Stimulated activated CD4-positive, alpha-beta T cell treated with anti-CD3 and anti-CD28 coated beads, Interleukin-2, amount 100 ng/mL, for 24 hours (primary cell): ENCODE measurements around the gene OR13C4.
"Not testable (repeated sequence)": the region's sequence is repeated elsewhere in the genome, so short reads cannot be mapped to it uniquely, and the experiment has no call there.

Experiments used
- DNase-seq, 2 donors: peaks; one replicate each; pipeline ENCODE4 v3.0.0-alpha.2; 2020

Gene OR13C4

DNA sequence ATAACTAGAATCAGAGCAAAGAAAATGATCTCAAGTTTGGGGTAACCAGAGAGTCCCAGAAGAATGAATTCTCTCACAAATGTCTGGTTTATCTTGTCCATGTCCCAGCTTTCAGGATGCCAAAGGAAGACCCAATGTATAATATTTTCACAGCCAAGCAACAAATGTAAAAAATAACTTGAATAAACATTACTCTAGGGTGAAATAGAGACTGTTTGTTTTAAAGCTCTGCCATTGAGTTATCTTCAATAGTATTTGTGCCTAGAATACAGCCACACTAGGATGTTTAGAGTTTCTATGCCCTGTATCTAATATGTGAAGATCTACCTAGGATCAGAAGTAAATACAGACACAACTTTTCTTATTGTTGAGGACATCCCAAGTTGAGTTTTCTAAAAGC is at the start of gene OR13C4:
Gene OR13C4 (minus strand): TSS at position 101 of the 400 bp plus-strand sequence. CDS start 0 bp downstream, at position 101.
- no peak for DNase-seq

DNA sequence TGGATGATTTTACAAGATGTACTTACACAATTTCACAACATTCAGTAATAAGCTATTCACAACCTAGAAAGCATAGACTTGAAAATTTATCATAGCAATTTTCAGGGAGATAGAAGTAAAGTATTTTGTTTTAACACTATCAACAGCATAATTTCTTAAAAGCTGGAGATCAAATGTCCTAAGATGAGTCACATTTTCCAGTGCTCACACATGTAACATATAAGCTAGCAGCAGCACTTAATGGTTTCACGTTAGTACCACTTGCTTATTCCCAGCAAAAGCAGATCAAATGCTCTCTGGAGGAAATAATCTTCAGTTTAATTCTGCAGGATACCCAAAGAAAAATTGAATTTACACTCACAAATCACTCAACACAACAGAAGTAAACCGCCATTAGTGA is 48.4 kb upstream of the OR13C4 start:
- DNase-seq = no peak

DNA sequence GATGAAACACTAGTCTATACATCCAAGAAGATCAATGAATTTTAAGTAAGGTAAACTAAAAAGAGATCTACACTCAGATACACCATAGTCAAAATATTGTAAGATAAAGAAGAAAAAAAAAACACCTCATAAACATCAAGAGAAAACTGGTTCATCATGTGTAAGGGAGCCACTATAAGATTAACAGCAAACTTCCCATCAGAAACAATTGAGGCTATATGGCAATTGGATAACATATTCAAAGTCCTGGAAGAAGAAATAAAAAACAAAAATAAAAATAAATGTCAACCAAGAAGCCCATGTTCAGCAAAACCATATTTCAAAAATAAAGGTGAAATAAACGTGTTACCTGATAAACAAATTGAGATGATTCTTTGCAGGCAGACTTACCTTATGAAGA is 45.6 kb upstream of the OR13C4 start:
- no peak for DNase-seq

DNA sequence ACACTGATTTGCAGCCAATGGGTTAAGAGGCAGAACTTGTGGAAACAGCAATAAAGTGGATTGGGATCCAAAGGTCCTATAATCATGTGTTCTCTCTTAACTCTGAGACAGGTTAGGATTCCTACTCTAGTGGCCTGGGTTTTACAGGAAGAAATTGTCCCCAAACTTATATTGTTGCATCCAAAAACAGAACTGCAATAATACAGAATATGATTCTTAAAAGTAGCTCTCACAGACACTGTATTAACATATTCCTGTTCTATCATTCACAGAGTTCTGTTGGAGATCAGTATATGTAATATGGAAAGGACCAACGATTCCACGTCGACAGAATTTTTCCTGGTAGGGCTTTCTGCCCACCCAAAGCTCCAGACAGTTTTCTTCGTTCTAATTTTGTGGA is 41.9 kb upstream of the OR13C4 start, which contains the start of gene OR13C8:
Gene OR13C8 (plus strand): TSS at position 301 of the 400 bp plus-strand sequence. CDS start 0 bp downstream, at position 301.
- DNase-seq = no peak

DNA sequence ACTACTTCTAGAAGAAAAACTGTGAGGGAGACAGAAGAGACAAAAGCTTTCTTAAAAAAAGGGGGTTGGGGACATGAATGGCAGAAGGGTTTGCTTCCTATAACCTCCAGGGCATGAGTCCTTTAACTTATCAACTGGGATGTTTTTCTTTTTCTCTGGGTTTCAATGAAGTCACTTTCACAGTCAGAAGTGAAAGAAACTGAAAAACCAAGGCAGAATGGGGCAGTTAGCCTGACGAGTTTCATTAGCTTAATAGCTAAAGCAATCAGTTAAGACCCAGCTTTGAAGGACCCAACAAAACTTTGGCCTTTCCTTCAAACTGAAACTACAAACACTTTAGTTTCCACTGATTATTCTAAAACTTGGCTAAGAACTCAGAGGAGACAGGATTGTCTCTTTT is 37.3 kb upstream of the OR13C4 start:
- no peak for DNase-seq

DNA sequence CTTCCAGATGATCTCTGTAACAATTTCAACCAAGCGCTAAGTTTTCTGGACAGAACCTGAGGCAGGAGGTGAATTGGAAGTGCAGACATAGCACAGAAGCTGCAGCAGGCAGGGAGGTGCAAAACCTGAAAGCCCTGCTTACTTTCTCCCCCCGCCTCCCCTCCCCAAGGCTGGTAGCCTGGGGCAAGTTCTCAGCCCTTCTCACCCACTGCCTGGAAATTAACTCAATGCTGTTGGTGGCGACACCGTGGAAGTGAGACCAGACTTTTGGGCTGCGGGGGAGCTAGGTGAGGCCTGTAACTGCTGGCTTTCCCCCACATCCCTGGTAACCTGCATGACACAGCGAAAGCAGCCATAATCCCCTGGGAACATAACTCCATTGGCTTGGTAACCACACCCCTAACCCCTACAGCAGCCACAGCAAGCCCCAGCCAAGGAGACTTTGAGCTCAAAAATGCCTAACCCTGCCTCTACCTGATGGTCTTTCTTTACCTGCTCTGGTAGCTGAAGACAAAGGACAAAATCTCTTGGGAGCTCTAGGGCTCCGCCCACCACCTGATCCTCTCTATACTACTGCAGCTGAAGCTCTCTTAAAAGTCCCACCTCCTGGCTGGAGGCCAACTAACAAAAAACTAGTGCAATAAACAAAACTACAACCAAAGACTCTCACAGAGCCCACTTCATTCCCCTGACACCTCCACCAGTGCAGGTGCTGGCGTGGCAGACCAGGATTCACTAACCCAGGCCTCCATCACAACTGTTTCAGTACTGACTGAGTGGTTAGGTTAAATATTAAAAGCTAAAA is 30.0 kb upstream of the OR13C4 start:
- DNase-seq = no peak

DNA sequence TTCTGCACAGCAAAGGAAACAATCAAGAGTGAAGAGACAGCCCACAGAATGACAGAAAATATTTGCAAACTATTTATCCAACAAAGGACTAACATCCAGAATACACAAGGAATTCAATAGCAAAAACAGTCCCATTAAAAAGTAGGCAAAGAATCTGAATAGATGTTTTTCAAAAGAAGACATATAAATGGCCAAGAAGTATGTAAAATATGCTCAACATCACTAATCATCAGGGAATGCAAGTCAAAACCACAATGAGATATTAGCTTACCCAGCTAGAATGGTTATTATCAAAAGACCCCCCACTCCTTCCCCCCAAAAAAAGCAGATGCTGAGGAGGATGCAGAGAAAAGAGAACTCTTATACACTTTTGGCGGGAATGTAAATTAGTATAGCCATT is 28.5 kb upstream of the OR13C4 start:
- DNase-seq = no peak

DNA sequence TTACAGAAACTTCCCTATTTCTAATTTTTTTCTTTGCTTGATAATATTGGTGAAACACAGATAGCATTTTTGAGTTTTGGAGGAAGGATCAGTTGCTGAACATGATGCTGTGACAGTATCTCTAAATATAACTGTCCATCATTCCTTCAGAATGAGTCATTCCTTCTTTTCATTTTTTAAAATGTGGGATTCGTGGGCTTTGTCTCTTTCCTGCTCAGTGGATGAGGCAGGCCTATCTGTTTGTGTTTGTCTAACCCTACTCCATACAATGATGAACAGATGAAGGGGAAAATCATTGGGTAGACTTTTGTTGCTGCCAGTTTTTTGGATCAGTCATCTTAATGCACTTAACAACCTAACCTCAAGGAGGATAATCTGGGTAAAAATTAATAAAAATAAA is 26.3 kb upstream of the OR13C4 start:
- no peak for DNase-seq

DNA sequence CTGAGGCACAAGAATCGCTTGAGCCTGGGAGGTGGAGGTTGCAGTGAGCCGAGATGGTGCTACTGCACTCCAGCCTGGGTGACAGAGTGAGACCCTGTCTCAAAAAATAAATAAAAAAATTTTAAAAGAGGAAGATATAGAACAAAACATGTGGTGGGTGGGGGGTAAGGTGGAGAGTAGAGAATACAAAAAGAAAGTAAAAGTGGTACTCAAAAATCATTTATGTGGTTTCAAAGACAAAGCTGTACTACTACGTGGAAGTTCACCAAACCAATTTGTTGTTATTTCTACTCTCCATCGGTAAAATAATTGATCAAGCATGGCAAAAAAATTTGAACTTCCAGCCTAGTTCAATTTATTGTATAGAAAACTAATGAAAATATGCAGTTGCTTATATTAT is 17.6 kb upstream of the OR13C4 start:
- no peak for DNase-seq

DNA sequence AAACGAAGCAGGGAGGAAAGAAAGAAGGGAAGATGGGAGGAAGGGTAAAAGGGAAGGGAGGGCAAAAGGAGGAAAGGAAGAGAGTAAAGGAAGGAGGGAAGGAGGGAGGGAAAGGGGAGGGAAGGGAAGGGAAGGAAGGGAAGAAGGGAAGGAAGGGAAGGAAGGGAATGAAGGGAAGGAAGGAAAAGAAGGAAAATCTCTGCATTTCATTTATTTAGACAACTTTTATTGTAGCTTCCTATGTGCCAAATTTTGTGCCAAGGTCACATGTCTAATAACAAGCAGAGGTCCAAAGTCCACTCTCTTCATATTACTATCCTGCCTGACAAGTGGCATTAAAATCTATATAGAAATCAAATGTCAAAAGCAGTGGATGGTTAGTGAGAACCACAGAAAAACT is 12.3 kb upstream of the OR13C4 start:
- DNase-seq = no peak

DNA sequence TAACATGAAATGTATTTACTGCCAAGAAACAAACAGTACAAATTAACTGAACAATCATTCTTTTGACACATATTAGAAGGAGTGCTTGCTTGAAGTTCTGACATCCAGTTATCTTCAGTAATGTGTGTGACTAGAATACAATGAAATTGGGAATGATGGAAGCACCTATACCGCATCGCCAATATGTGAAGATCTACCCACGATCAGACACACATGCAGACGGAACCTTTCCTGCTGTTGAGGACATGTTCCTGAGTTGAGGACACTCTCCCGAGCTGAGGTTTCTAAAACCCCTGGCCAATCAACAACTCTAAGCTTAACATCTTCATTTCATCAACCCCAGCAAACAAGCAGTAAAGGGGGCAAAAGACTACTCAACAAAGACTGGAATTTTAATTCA is 9.7 kb upstream of the OR13C4 start, which contains the start of gene OR13C3:
Gene OR13C3 (minus strand): TSS at position 101 of the 400 bp plus-strand sequence. CDS start 133 bp downstream, outside the sequence.
- DNase-seq = no peak

DNA sequence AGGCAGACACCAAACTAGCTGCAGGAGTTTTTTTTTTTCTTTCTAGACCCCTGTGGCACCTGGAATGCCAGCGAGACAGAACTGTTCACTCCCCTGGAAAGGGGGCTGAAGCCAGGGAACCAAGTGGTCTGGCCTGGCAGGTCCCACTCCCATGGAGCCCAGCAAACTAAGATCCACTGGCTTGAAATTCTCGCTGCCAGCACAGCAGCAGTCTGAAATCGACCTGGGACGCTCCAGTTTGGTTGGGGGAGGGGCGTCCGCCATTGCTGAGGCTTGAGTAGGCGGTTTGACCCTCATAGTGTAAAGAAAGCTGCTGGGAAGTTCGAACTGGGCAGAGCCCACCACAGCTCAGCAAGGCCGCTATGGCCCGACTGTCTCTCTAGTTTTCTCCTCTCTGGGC is 6.8 kb downstream of the OR13C4 start:
- not testable (repeated sequence) for DNase-seq

DNA sequence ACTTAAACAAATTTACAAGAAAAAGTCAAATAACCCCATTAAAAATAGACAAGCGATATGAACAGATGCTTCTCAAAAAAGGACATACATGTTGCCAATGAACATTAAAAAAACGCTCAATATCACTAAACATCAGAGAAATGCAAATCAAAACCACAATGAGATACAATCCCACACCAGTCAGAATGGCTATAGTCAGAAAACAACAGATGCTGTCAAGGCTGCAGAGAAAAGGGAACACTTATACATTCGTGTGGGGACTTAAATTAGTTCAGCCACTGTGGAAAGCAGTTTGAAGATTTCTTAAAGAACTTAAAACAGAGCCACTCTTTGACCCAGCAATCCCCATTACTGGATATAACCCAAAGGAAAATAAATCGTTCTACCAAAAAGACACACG is 12.1 kb downstream of the OR13C4 start:
- DNase-seq = no peak

DNA sequence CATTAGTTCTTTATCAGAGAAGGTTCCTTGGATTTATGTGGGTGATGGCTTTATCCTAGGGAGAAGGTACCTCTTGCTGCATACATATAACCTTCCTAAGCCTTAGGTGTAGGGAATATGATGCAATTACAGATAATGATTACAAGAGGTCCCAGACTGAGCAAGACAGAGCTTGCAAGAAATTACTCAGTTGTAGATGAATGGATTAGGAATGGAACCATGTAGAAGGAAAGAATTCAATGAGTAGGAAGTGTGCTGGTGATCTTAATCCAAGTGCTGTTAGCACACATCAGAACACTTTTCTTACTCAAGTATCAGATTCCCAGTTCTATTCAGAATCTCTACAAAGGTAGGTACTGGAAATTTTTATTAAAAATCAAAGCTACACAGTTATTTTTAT is 20.4 kb downstream of the OR13C4 start:
- no peak for DNase-seq

DNA sequence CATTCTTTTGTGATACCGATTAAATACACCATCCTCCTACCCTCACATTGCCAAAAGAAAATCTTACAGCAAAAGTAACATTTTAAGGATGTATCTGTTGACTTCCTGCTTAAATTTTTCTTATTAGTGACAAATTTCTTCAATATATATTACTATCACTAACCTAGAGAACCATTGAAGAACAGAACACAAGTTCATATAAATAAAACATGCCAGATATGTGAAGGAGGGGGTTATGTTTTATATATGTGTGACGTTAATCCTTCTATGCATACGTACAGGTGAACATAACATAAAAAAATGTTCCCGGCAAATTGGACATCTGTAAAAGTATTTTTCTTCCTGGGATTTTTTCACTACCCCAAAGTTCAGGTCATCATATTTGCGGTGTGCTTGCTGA is 23.0 kb downstream of the OR13C4 start, which contains the start of gene OR13F1:
Gene OR13F1 (plus strand): TSS at position 301 of the 400 bp plus-strand sequence. CDS start 0 bp downstream, at position 301.
- no peak for DNase-seq

DNA sequence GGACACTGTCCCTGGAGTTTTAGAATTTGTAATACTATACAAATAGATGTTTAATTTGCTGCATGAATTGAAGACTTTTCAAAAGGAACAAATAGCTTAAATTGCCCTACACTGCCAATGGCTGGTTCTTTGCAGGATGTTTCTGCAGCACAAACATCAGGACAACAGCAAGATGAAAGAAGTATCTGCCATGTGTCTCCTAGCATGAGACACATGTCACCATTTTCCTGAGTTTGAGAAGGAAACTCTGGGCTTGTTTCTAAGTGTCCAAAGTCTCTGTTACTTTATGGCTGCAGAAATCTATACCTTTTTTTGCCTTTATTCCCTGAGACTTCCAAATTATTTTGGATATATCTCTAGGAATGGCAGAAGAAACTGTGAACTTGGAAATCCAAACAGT is 23.6 kb downstream of the OR13C4 start:
- no peak for DNase-seq

DNA sequence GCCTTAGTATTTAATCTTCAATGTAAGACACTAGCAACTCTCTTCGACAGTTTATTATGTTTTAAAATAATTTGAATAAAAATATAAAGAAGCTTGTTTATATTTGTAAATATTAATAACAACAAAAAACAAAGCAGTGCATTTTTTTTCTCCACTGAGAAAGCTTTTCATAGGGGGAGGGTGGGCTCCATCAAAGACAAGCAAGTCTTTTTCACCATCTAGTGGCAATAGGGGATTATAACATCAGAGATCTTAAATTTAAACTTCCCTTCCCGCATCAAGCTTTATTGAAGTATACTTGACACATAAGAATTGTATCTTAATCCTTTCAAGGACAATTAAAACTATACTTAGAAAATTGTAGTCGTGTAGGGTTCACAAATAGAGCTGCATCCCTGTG is 32.2 kb downstream of the OR13C4 start:
- DNase-seq = no peak

DNA sequence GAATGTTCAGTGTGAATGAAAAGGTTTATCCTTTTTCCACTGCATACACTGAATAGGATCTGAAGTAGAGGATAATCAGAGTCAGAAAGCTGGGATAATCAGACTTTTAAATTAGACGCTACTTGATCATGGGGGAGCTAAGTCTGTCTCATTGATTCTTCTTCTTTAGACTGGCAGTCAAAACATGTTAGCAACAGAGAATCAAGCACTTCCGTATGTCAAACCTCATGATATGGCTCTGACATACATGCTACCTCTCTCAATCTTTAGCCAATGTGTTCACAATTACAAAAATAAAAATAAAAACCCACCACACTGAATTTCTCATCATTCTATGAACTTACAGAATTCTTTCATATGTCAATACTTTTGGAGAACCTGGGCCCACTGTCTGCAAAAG is 42.0 kb downstream of the OR13C4 start:
- DNase-seq = no peak

DNA sequence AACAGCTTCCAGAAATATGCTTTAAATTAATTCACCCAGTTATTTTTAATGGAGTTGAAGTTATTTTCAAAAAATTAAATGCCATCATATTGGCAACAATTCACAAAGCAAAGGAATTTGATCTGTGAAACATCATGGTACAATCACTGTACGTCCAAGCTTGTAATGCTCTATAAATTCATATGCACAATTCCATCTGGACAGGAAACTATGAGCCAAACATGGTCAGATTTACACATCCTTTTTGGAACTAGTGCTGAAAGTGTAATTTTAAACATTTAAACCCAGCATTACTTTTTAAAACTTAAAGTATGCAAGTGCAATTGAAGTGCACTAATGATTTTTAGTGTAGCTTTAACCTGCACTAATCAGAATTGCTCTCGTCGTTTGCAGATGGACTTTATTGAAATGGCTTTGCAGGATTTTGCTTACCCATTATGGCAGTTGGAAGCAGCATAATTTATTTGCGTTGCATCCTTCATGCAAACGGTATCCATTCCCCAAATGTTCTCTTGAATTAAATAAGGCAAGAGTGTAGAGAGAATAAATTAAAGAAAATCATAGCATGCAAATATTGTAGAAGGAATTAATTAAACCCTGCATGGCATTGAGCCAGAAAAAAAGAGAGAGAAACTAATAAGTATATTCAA is 44.0 kb downstream of the OR13C4 start:
- DNase-seq = no peak
